T-helper 1 cell treated with Interleukin-12 subunit alpha and Interleukin-12 subunit beta and Interleukin-4 antibody, amounts not matched to agents 30 μg/mL and 1 μg/mL, for 36 hours (primary cell): ENCODE measurements around the gene UNC13B.
"Not testable (repeated sequence)": the region's sequence is repeated elsewhere in the genome, so short reads cannot be mapped to it uniquely, and the experiment has no call there.

ENCODE experiments used
- H3K27ac Mint-ChIP-seq: one replicate; pipeline ENCODE4 v1.8.0; 2021; ENCODE audit warnings: mild to moderate bottlenecking, mixed read lengths
- H3K27me3 Mint-ChIP-seq: one replicate; pipeline ENCODE4 v1.8.0; 2021; ENCODE audit warnings: low read depth, mixed read lengths
- H3K36me3 Mint-ChIP-seq: one replicate; pipeline ENCODE4 v1.8.0; 2021; ENCODE audit warnings: low read depth, mixed read lengths
- H3K4me1 Mint-ChIP-seq: one replicate; pipeline ENCODE4 v1.8.0; 2021; ENCODE audit warnings: low read depth, mixed read lengths
- H3K4me3 Mint-ChIP-seq: one replicate; pipeline ENCODE4 v1.8.0; 2021; ENCODE audit warnings: mild to moderate bottlenecking, moderate library complexity, mixed read lengths
- H3K9me3 Mint-ChIP-seq: one replicate; pipeline ENCODE4 v1.8.0; 2021; ENCODE audit warnings: mixed read lengths

The UNC13B gene

DNA sequence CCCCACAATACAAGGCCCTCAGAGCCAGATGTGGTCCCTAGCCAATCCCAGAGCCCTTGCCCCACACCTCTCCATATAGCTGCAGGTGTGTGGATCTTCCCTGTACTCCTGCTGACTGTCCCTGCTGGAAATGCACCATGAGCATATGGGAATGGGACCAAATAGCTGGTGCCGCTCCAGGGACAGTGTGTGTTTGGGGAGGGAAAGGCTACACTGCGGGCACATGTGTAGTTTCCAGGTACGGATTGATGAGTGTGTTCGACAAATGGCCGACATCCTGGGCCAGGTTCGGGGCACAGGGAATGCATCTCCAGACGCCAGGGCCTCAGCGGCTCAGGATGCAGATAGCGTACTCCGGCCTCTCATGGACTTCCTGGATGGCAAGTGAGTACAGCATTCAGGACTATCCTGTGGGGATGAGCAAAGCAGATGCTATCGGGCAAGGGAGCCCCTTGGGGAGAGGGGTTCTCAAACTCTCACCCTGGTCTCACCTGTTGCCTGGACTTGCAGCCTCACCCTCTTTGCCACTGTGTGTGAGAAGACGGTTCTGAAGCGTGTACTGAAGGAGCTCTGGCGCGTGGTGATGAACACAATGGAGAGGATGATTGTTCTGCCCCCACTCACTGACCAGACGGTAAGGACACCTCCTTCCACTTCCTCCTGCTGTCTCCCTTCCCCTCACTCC, 237.0 kb downstream of the UNC13B start:
- Mint-ChIP-seq H3K27ac (no peak overlapping the region), H3K9me3 (no peaks in the 10 kb centered on the region), H3K27me3 (no peaks in the 10 kb centered on the region), H3K36me3 (no peaks in the 10 kb centered on the region), H3K4me3 (no peak overlapping the region), H3K4me1 (peaks cover 4% of the 10 kb centered on the region)

DNA sequence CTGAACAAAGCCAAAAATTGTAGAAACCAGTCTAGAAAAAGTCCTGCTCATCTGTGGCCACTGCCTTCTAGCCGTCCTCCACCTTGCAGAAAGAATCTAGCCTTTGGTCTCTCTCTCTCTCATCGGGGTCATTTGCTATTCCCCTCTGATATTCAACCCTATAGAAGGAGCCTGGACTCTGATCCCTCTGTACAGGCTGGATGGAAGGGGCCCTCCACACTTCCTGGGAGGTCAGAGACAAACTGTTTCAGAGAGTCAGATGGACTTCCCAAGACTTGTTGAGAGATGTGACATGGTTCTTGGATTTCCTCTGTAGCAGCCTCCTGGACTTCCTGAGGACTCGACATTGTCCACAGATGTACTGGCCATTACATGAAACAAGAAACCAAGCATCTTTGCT, 243.1 kb downstream of the UNC13B start:
- Mint-ChIP-seq H3K4me3 (no peak overlapping the region), H3K9me3 (no peaks in the 10 kb centered on the region), H3K4me1 (no peaks in the 10 kb centered on the region), H3K27ac (no peak overlapping the region), H3K27me3 (peaks cover 15% of the 10 kb centered on the region), H3K36me3 (no peaks in the 10 kb centered on the region)

DNA sequence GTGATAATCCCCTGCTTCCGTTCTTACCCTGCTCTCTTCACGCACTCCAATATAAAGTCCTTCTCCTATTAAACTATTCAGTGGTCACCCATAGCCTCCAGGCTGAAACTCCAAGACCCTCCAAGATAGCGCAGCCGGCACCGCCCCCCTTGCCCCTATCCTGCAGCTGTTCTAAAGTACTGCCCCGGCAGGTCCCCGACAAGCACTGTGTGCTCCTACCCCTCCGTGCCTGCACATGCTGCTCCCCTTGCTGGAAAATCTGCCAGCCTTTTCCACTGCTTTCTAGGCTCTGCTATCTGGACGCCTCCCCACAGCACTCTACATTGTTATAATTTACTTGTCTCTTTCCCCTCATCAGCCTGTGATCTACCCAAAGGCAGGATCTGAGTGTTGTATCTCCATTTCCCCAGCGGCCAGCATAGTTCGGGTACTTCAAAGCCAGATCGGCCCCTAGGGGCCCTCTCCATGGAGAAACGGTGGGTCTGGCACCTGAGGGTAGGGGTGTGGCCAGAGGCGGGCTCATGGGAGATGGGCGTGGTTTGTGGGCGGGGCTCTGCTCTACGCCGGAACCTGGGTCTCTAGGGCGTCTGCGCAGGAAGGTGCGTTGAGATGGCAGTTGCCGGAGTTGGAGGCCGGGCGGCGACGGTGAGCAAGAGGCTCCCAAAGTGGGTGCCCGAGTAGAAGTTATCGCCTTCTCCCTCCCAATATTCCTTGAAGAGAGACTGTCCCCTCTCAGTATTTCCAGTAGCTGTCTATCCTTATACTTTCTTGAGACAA, 244.6 kb downstream of the UNC13B start:
- no peaks in the 10 kb centered on the region for H3K36me3 Mint-ChIP-seq
- no peak overlapping the region for H3K4me3 Mint-ChIP-seq
- no peaks in the 10 kb centered on the region for H3K4me1 Mint-ChIP-seq
- H3K9me3 Mint-ChIP-seq = no peaks in the 10 kb centered on the region
- H3K27me3 Mint-ChIP-seq = peaks cover 15% of the 10 kb centered on the region
- H3K27ac Mint-ChIP-seq = no peak overlapping the region

DNA sequence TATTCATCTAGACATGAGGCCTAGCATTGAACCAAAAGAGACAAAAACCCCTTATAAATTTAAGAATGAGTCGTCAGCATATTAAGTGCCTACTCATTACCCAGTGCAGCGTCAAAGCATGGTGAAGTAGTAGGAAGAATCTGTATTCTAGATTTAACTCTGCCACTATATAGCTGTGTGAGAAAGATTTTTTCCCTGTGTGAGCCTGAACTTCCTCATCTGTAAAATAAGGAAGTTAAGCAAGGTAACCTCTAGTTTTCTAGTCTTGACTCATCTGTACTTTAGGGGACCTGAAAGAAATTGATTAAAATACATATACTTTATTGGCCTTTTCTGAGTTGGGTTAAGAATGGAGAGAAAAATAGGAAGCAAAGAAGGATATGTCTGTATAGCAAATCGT, 246.0 kb downstream of the UNC13B start:
- H3K27me3 Mint-ChIP-seq = peaks cover 15% of the 10 kb centered on the region
- H3K27ac Mint-ChIP-seq = no peak overlapping the region
- no peaks in the 10 kb centered on the region for H3K36me3 Mint-ChIP-seq
- H3K4me3 Mint-ChIP-seq = no peak overlapping the region
- H3K4me1 Mint-ChIP-seq = no peaks in the 10 kb centered on the region
- no peaks in the 10 kb centered on the region for H3K9me3 Mint-ChIP-seq

DNA sequence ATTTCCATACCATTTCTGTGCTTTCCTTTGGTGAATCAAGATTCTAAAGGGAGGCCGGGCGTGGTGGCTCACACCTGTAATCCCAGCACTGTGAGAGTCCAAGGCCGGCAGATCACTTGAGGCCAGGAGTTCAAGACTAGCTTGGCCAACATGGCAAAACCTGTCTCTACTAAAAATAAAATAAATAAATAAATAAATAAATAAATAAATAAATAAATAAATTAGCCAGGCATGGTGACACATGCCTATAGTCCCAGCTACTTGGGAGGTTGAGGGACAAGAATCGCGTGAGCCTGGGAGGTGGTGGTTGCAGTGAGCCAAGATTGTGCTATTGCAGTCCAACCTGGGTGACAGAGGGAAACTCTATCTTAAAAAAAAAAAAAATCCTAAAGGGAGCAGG, 247.6 kb downstream of the UNC13B start:
- H3K27me3 Mint-ChIP-seq = peaks cover 15% of the 10 kb centered on the region
- not testable (repeated sequence) for H3K9me3 Mint-ChIP-seq, H3K4me1 Mint-ChIP-seq, H3K4me3 Mint-ChIP-seq, H3K27ac Mint-ChIP-seq, H3K36me3 Mint-ChIP-seq

DNA sequence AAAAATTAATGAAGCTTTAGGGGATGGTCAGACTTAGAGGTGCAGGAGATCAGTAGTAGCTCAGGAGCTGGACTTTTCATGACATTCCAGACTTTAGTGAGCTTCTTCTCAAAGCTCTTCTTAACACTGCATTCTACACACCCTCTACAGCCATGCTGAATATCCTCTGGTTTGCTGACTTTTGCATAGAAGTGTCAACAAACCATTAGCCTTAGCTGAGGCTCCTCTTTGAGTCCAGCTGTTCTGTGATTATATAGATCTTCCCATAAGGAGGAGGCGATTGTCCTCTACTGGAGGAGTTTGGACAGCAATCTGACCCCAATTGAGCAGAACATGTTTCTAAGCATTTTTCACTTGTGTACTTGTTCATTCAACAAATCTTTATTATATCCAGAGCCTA, 253.1 kb downstream of the UNC13B start:
- Mint-ChIP-seq H3K36me3 (no peaks in the 10 kb centered on the region), H3K27me3 (peaks cover 16% of the 10 kb centered on the region), H3K9me3 (no peaks in the 10 kb centered on the region), H3K27ac (no peak overlapping the region), H3K4me1 (no peaks in the 10 kb centered on the region), H3K4me3 (no peak overlapping the region)

DNA sequence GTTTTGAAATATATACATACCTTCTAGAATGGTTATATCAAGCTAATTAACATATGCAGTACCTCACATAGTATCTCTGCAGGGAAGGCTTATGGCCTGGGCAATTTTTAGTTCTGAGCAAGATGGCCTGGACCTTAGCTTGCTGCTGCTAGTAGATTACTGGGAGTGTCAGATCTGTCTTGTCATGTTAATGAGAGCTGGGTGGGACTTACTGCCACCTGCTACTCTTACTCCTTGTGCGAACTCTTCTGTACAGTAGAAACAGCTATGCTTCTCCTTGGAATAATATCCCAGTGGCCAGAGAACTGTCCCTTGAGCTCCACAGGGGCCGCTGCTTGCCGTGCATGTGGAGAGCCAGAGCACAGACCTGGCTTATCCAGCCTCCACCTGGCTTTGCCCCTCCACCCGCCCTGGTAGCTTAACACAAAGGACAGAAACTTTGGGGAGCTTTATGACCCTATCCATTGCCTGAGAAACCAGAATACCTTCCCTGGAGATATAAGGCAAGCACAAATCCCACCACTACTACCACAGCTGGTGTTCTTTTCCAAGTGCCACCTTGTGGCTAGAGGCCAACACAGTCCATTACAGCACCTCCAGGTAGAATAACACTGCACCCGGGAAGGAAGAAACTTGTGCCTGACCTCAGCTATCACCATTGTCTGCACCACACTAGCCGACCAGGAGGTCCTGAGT, 253.7 kb downstream of the UNC13B start:
- H3K4me3 Mint-ChIP-seq = no peak overlapping the region

DNA sequence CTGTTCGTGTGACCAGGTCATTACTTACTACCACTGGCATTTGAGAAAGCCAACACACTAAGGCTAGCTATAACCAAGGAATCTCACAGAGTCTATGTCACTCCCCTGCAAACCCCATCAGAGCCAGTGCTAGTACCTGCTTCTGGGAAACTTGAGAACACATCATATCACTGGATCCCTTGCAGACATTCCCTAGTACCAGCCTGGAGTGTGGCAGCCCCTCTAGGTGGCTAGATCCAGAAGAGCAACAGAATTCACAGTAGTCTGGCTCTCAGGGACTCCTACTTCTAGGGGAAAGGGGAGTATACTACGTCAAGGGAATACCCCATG, 254.3 kb downstream of the UNC13B start:
- Mint-ChIP-seq H3K4me3 (no peak overlapping the region), H3K4me1 (no peaks in the 10 kb centered on the region), H3K27ac (no peak overlapping the region), H3K36me3 (no peaks in the 10 kb centered on the region), H3K9me3 (no peaks in the 10 kb centered on the region), H3K27me3 (peaks cover 24% of the 10 kb centered on the region)

More for the DNA sequence above, 253.7 kb downstream of the UNC13B start:
- Mint-ChIP-seq H3K27ac (no peak overlapping the region), H3K36me3 (no peaks in the 10 kb centered on the region), H3K27me3 (peaks cover 19% of the 10 kb centered on the region), H3K4me1 (no peaks in the 10 kb centered on the region), H3K9me3 (no peaks in the 10 kb centered on the region)

DNA sequence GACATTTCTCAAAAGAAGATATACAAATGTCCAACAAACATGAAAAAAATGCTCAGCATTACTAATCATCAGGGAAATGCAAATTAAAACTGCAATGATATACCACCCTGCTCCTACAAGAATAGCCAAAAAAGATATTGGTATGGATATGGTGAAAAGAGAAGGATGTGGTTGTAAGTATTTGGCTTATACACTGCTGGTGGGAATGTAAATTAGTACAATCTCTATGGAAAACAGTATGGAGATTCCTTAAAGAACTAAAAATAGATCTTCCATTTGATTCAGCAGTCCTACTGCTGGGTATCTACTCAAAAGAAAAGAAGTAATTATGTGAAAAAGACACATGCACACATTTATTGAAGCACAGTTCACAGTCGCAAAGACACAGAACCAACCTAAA, 260.5 kb downstream of the UNC13B start:
- Mint-ChIP-seq H3K27me3 (peaks cover 54% of the 10 kb centered on the region), H3K4me3 (no peak overlapping the region), H3K27ac (no peak overlapping the region), H3K36me3 (no peaks in the 10 kb centered on the region), H3K4me1 (no peaks in the 10 kb centered on the region), H3K9me3 (no peaks in the 10 kb centered on the region)

DNA sequence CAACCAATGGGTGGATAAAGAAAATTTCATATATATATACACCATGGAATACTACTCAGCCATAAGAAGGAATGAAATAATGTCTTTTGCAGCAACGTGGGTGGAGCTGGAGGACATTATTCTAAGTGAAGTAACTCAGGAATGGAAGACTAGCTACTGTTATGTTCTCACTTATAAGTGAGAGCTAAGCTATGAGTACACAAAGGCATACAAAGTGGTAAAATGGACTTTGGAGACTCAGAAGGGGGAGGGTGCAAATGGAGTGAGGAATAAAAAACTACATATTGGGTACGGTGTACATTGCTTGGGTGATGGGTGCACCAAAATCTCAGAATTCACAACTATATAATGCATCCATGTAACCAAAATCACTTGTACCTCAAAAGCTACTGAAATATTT, 260.9 kb downstream of the UNC13B start:
- no peak overlapping the region for H3K27ac Mint-ChIP-seq
- H3K4me1 Mint-ChIP-seq = no peaks in the 10 kb centered on the region
- no peak overlapping the region for H3K4me3 Mint-ChIP-seq
- H3K27me3 Mint-ChIP-seq = peaks cover 56% of the 10 kb centered on the region
- H3K36me3 Mint-ChIP-seq = no peaks in the 10 kb centered on the region
- no peaks in the 10 kb centered on the region for H3K9me3 Mint-ChIP-seq

DNA sequence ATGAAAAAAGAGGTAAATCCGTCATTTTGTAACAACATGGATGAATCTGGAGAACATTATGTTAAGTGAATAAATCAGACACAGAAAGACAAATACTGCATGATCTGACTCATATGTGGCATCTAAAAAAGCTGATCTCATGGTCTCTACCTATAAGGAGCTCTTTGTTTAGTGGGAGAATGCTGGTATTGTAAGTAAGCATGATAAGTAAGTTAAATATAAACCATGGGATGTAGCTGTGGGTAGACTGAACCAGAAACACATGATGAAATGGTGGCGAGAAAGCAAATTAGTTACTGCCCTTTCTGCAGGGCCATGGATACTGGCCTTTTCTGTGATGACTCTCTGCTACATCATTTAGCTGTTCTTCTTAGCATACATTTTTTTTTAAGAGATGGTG, 261.7 kb downstream of the UNC13B start:
- peaks cover 58% of the 10 kb centered on the region for H3K27me3 Mint-ChIP-seq
- no peak overlapping the region for H3K4me3 Mint-ChIP-seq
- no peaks in the 10 kb centered on the region for H3K9me3 Mint-ChIP-seq

DNA sequence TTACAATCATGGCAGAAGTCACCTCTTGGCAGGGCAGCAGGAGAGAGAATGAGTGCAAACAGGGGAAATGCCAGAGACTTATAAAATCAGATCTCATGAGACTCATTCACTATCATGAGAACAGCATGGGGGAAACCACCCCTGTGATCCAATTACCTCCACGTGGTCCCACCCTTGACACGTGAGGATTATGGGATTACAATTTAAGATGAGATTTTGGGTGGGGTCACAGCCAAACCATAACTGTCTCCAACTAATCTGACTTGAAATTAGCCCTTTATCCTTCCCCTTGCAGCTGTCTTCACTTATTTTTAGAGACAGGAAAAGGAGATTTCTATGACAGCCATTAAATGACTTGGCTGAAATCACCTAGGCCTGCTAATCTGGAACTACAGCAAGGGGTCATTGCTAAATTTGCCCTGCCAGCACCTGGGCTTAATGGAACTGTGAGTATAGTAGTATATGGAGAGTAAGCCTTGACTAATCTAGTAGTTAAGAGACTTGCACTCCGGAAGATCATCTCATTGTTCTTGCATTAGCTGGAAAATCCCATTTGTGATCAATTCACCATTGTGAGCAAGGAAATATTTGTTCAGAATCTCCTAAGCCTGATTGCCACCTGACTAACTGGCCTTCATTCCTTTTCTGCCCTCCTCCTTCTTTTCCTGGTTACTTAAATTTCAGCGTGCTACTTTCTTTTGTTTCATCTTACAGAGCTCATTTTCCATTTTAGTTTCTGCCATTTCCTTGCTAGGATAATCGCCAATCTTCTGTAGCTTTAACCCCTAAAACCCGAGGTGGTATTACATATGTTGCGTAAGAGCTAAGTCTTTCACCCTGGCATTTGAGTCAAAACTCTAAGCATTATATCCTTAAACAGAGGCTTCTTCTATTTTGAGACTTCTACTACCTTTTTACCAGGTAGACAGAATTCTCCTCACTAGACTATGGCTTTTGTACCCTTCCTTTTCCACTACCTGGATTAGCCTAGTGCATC, 262.8 kb downstream of the UNC13B start:
- Mint-ChIP-seq H3K4me3 (no peak overlapping the region), H3K27ac (no peak overlapping the region), H3K4me1 (no peaks in the 10 kb centered on the region), H3K27me3 (peaks cover 58% of the 10 kb centered on the region), H3K9me3 (no peaks in the 10 kb centered on the region), H3K36me3 (no peaks in the 10 kb centered on the region)

More for the DNA sequence above, 261.7 kb downstream of the UNC13B start:
- Mint-ChIP-seq H3K27ac (no peak overlapping the region), H3K36me3 (no peaks in the 10 kb centered on the region), H3K4me1 (no peaks in the 10 kb centered on the region)

DNA sequence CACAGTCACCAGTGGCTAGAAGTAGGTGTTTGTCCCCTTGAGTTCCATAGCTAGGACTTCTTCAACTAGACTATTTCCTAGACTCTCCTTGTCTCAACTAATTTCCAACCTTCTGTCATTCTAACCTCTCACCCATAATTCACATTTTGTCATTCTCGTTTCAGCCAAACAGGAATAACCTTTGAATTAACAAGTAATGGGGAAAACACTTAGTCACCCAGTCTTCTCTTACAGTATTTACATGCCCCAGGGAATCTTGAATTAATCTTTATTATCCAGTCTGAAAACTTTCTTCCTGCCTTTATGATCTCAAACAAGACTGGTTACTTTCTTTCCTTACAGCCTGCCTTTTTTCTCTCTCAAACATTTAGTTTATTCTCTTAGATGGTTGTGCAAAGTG, 264.8 kb downstream of the UNC13B start:
- H3K9me3 Mint-ChIP-seq = no peaks in the 10 kb centered on the region
- H3K27ac Mint-ChIP-seq = no peak overlapping the region
- H3K27me3 Mint-ChIP-seq = peaks cover 43% of the 10 kb centered on the region
- H3K4me3 Mint-ChIP-seq = no peak overlapping the region
- H3K4me1 Mint-ChIP-seq = no peaks in the 10 kb centered on the region
- H3K36me3 Mint-ChIP-seq = no peaks in the 10 kb centered on the region

DNA sequence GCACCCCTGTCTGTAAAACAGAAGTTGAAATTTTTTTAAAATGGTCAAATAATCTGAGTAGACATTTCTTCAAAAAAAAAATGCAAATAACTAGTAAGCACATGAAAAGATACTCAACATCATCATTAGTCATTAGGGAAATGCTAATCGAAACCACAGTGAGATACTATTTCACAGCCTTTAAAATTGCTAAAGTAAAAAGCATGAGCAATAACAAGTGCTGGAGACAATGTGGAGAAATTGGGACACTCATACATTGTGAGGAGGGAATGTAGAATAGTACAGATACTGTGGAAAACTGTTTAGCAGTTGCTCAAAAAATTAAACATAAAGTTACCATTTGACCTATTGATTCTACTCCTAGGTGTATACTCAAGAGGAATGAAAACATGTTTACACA, 269.7 kb downstream of the UNC13B start:
- Mint-ChIP-seq H3K27me3 (peaks cover 43% of the 10 kb centered on the region), H3K4me1 (no peaks in the 10 kb centered on the region), H3K36me3 (no peaks in the 10 kb centered on the region), H3K4me3 (no peak overlapping the region), H3K9me3 (no peaks in the 10 kb centered on the region), H3K27ac (no peak overlapping the region)
